Stimulated activated CD8-positive, alpha-beta memory T cell treated with anti-CD3 and anti-CD28 coated beads, Interleukin-12 subunit alpha, Interleukin-12 subunit beta, amount 100 ng/mL, for 24 hours (primary cell): ENCODE data around the gene C1orf87.

ENCODE experiments used
- DNase-seq: peaks from one replicate; pipeline ENCODE4 v3.0.0-alpha.2; 2020; ENCODE audit errors: extremely low read depth

Gene C1orf87

DNA sequence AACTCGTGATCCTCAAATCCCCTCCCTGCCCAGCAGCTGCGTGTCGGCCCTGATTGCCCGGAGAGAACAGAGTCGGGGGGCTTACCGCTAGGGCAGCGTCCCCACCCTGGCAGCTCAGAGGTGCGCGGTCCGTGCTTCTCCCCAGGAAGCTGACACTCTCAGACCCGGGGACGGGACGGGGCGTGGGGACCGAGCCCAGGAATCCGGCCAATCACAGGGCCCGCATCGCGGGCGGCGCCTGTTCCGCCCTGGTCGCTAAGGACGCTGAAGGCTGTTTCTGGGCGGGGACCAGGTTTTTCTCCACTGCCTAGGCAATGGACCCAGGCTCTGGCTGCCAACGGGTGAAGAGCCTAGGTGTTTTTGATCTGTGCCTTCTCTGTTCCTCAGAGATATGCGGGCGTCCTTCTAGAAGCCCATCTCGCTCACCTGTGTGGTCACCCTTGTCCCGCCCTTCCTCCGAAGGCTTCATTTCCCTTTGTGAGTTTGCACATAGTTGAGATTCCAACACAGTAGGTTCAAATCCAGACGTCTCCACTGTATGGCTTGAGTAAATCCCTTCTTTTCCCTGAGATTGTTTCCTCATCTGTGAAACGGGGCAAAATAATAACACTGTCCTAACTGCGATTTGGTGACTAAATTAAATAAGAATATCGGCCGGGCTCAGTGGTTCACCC lies at the start of gene C1orf87:
Gene C1orf87, minus strand, starts transcription at position 166 of the 674 bp plus-strand sequence. CDS start 1,127 bp downstream, outside the sequence.
- DNase-seq, result no peak

DNA sequence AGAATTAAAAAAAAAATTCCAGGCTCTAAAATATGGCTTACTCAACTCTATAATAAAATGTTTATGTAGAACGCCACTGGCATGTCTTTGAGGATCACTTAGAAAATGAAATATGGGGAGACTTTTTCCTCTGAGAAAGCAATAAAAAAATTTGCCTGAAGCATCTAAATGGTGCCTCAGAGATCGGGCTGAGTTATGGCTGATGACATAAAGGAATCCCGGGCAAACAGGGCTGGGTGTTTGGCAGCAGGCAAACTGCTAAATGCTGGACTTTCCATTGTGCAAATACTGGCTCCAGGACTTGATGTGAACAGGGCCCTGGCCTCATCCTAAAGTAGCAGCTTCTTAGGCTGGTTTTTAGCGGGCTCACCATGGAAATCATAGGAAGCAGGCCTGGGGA lies 44.5 kb upstream of the C1orf87 start:
- no peak for DNase-seq

- DNase-seq, result no peak
Observed at GRCh38 chr1:60114745-60115318, 41.3 kb upstream of the C1orf87 start.

GRCh38 chr1:60113596-60113995 lies 40.0 kb upstream of the C1orf87 start:
- DNase-seq, result no peak

GRCh38 chr1:60113028-60113427 lies 39.5 kb upstream of the C1orf87 start:
- DNase-seq, result no peak

DNA sequence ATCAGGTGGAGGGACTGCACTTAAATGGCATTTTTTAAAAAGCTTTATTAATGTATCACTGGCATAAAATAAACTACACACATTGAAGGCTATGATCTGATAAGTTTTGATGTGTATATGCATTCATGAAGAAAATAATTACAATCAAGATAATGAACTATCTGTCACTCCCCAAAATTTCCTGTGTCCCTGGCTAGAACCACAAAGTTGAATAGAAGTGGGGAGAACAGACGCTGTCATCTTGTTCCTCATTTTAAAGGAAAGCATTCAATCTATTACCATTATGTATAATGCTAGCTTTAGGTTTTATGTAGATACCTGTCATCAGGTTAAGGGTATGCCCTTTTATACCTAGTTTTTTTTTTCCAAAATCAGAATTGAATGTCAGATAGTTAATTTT lies 38.1 kb upstream of the C1orf87 start:
- DNase-seq, result no peak

DNA sequence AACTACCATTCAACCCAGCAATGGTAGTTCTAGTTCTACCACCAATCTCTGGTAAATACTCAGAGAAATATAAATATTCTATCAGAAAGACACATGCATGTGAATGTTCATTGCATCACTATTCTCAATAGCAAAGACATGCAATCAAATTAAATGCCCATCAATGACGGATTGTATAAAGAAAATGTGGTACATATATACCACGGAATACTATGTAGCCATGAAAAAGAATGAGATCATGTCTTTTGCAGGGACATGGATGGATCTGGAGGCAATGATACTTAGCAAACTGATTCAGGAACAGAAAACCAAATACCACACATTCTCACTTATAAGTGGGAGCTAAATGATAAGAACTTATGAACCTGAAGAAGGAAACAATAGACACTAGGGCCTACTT lies 37.5 kb upstream of the C1orf87 start:
- no peak for DNase-seq

DNA sequence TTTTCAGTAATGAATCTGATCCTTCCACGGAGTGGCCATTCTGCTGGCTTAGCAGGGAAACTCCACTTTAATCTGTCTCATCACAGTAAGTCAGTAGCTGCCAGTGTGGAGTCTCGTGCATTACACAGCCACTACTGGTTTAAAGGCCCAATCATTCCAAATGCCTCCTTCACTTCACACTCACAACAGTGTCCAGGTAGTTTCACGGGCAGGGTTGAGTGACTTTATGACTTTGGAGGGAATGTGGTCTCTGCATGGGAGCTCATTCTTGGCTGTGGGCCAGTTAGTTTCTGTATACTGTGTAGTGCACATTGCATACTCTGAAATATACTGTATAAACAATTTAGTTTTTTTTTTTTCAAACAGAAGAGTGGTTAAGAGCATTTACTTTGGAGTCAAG lies 34.6 kb upstream of the C1orf87 start:
- DNase-seq, result no peak

DNA sequence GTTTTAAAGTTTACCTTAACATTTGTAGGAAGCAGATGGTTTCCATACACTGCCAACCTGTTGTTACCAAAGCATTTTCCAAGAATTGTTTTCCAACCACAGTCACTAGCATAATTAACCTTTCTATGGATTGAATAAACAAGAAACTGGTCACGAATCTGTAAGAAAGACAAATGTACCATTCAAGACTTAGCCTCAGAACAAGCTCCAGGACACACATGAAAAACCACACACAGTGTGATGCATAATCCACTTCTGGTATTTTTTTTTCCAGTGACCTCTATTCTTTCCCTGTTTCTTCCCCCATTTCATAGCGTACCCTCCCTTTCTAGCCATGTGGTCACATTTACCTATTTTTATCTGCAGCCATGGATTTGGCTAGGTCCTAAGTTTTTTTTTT lies 29.6 kb upstream of the C1orf87 start:
- no peak for DNase-seq

DNA sequence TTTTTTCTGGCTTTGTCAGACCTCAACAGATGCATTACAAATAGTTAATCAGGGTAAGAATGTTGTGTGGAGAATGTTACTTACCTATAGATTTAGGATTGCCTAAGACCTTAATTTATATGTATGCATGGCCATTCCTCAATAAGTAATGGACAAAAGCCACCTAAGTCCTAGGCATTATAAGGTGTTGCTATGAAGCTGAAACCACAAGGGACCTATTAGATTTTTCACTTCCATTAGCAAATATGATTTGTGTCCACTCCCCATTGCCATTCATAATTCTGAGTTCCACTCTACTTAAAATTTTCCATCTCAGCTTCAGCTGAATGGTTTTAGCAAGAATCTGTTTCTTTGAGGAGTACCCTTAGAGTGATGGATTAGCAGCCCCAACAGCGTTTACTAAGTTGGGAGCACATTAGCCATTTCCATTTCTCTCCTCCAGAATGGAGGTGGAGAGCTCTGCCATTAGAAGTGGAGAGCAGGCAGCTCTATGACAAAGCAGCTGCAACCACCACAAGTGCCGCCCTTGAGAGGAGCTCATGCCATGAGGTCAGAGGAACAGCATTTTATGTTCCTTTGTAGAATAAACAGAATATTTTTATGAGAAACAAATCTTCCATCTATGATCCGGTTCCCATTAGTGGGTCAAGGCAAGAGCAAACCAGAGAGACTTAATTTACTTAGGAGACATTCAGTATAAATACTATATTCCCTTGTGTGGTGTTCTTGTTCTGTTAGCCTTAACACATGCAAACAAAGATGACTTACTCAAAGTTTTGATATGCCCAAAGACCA lies 28.9 kb upstream of the C1orf87 start:
- no peak for DNase-seq

DNA sequence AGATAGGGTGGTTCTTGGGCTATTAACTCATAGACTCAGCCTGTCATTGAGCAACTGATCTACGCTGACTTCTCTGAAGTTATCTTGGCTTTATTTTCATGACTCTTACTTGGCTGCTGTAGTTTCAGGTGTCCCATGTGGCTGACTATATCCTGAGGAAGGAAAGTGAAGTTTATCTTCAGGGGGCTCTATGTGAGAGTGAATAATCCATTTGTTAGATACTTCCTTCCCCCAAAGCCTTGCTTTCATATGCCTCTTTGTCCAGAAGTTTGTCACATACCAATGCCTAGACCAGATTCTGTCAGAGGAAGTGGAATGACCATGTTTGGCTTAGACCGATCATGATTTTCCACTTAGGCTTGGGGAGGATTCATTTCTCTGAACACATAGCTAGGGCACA lies 27.9 kb upstream of the C1orf87 start:
- DNase-seq, result no peak

GRCh38 chr1:60091195-60091715 lies 17.7 kb upstream of the C1orf87 start:
- no peak for DNase-seq

- no peak for DNase-seq
Observed at GRCh38 chr1:60090655-60091054, 17.1 kb upstream of the C1orf87 start.

DNA sequence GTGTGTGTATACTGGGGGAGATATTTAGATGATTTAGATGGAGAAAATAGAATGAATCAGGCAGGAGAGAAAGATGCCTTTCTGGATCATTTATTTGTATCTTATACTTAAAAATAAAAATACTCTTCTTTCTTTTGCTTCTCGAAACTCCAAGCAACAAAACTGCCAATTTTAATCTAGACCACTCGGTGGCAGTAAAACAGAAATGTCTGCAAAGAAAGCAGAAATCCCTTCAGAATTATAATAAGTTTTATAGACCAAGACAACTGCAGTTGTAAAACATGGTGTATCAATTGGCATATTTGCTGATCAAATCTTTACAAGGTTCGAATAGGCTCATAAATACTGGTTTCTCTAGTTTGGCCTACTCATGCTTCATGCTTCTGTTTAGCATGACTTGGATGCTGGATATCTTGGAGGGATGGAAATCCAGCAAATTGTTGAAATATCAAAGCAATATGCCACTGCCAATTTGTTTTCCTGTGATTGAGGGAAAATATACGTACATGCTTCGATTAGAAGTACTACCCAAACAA lies 15.1 kb upstream of the C1orf87 start:
- DNase-seq, result no peak

DNA sequence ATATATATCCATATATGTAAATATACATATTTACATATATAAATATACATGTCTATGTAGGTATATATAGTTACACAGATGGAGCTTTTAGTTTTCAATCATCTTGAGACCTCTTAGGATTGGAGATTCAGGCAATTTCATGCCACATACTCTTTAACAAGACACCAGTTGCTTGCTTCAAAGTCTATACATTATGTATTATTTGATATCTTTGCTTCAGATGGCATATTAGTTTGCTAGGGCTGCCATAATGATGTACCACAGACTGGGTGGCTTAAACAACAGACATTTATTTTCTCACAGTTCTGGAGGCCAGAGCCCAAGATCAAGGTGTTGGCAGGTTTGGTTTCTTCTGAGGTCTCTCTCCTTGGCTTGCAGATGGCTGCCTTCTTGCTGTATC lies 14.1 kb upstream of the C1orf87 start:
- DNase-seq, result no peak

GRCh38 chr1:60078182-60078581 lies 4.6 kb upstream of the C1orf87 start:
- no peak for DNase-seq

DNA sequence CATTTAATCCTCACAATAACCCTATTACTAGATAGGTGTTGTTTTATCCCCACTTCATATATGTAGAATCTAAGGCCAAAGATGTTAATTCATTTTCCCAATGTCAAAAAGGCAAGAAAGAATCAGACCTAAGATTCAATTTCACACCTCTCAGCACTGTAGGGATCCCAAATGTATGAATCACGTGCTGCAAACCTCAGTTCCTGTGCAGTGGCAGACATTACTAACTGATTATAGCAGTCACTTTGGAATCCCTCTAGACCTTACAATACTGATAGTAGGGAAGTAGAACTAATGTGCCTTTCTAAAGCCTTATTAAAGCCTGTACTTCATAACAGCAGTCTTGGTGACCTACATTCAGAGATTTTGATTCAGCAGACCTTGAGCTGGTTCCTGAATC lies 2.3 kb downstream of the C1orf87 start:
- no peak for DNase-seq

- no peak for DNase-seq
Observed at GRCh38 chr1:60069691-60070090, 3.9 kb downstream of the C1orf87 start.

DNA sequence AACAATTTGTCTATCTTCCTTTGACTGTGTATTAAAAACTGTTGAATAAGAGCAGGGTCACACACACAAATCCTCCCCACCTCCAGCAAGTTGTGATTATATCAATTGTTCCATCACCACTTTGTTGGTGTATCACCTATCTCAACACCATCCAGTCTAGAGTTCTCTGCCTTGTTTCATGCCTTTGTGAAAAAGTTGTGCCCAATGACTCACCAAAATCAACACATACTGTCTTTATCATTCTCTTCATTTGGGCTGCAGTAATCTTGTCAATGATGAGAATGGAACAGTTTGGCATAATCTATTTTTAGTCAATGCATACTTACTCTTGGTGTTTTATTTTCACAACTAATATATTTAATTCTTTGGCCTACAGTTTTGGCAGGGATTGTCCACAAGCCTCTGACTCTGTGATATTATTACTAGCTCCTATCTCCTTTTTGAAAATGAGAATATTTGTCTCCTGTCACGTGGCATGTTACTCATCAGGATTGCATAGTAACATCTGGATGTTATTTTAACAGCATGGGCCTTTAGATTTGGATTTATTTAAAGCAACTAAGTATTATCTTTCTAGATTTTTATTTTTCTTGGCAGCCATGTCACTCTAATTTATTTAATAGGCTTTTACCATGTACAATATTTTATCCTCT lies 5.1 kb downstream of the C1orf87 start:
- no peak for DNase-seq

GRCh38 chr1:60066001-60066400 lies 7.6 kb downstream of the C1orf87 start:
- DNase-seq, result no peak

DNA sequence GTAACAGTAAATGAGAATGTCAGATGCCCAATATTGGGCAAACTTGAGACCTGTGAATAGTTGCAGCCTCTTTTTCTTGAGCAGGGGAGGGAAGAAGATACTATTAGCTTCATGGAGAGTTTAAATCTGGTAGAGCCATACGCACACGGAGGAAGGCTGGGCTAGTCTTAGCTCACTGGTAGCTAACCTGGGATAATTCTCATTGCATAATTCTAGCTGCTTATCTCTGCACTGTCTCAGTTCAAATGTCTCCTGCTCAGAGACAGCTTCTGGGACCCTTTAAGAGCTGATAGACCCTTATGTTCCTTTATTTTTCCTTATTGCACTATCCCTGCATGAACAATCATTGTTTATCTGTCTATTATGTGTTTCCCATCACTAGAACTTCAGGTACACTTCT lies 8.4 kb downstream of the C1orf87 start:
- no peak for DNase-seq

DNA sequence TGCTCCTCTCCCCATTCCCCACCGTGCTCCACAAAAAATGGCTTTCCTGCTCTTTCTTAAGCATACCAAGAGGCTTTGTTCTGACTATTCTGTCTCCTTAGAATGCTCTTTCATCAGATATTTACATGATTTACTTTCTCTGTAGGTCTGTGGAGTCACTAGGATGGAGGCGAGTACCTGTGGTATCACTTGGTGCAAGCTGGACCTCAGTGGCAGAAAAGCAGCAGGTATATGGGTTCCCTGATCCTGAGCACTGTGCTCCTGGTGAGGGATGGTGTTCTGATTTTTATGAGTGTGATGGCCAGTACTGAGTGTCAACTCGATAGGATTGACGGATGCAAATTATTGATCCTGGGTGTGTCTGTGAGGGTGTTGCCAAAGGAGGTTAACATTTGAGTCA lies 10.0 kb downstream of the C1orf87 start:
- no peak for DNase-seq
